Keratinocyte (primary cell): ENCODE measurements around the gene RGN.

ENCODE experiments used
- CTCF ChIP-seq, 3 experiments: IDR thresholded peaks in 1 of 3; conservative IDR thresholded peaks in 1 of 3; optimal IDR thresholded peaks in 1 of 3; 2 replicates in 2 of 3; 3 replicates in 1 of 3; pipeline versions ENCODE3 to v1.5.1; 2011; ENCODE audit warnings: low read length in 3 of 3, mild to moderate bottlenecking in 3 of 3, moderate library complexity in 2 of 3, control low read depth in 1 of 3, inconsistent platforms in 1 of 3; ENCODE audit not compliant: insufficient read depth in 2 of 3; ENCODE audit errors: extremely low read depth in 1 of 3
- EZH2 ChIP-seq: IDR thresholded peaks from one replicate; pipeline ENCODE4 v1.6.1; 2012; ENCODE audit warnings: inconsistent platforms, mild to moderate bottlenecking, low read length, moderate library complexity

DNA sequence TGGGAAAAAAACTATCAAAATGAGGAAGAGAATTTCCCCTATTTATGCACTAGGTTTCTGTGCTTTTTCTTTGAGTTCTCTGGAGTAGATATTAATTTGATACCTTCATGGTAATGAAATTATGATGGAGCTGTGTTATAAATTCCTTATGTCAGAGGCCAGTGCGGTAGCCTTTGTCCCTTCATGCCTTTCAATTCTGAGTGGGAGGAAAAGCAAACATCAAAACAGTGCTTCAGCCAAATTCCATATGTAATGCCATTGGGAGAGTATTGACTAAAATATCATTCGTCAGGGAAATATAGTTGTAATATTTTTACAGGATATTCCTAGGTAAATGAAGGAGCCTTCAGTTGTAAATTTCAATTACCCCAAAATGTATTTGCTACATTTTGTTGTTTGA, 17.5 kb upstream of the RGN start:
- TF ChIP-seq CTCF (optimal IDR thresholded peaks at IDR 0.05 in 1 of 3, IDR thresholded peaks at IDR 0.05 in 1 of 3, conservative IDR thresholded peaks at IDR 0.05 in 1 of 3; ENCODE audit: extremely low read depth in 1 of 3, insufficient read depth in 2 of 3, low read length in 3 of 3) (no peak), EZH2 (no peak)
